ENCODE data around the gene PIAS4.

Gene PIAS4

DNA sequence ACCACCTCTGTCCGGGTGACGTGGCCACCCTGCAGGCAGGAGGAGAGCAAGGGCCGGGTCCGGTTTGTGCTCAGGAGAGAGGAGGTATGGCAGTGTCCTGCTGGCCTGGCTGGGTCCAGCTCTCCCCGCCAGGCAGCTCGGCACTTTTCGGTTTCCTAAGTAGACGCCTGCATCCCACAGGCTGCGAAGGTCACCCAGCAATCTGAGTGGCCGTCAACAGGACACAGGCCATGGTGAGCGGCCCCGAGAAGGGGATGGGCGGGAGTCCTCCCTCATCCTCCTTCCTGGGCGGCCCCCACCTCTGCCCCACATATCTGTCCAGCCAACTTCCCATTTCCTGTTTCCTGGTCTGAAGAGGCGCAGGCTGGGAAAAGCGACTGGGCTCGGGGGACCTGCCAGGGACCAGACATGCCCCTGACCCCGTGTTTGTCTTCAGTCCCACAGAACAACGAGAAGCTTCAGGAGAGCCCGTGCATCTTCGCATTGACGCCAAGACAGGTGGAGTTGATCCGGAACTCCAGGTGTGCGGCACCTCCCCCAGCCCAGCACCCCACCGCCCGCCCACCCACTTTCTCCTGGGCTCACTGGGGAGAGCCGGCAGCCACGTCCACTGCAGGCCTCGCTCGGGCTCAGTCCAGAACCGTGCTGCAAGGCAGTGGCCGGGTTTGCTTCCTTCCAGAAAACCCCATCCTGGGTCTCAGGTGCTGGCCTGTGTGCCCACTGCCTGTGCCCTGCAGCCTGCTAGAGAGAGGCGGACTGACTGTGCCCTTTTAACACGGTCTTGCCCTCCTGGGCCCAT, 16.3 kb downstream of the PIAS4 start:
- no peak for DNase-seq

DNA sequence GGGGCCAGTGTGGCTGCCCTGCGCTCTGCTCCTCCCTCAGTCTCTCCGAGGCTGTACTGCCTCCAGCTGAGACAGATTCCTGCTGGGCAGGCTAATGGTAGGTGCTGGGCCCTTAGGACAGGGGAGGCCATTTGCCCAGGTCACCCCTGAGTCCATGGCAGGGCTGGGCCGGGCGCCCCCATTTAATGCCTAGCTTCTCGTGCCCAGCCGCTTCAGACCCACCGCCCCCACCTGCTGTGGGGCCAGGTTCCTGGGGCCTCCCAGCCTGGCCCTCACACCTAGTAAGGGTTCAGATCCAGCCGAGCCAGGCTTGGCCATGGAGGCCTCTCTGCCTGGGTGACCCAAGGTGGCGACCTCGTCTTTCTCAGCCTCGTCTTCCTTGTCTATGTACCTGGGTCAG, 17.8 kb downstream of the PIAS4 start:
- DNase-seq: no peak

DNA sequence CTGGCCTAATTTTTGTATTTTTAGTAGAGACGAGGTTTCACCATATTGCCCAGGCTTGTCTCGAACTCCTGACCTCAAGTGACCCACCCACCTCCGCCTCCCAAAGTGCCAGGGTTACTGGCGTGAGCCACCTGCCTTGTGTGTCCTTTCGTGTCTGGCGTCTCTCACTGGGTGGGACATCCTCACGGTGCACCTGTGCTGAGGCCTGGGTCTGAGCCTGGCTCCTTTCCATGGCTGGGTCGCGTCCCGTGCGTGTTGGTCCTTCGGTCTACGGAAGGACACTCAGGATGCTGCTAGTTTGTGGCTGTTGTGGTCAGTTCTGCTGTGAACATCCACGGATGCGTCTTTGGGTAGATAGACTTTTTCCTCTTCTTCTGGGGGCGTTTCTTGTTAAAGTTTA, 19.6 kb downstream of the PIAS4 start:
- DNase-seq: no peak

DNA sequence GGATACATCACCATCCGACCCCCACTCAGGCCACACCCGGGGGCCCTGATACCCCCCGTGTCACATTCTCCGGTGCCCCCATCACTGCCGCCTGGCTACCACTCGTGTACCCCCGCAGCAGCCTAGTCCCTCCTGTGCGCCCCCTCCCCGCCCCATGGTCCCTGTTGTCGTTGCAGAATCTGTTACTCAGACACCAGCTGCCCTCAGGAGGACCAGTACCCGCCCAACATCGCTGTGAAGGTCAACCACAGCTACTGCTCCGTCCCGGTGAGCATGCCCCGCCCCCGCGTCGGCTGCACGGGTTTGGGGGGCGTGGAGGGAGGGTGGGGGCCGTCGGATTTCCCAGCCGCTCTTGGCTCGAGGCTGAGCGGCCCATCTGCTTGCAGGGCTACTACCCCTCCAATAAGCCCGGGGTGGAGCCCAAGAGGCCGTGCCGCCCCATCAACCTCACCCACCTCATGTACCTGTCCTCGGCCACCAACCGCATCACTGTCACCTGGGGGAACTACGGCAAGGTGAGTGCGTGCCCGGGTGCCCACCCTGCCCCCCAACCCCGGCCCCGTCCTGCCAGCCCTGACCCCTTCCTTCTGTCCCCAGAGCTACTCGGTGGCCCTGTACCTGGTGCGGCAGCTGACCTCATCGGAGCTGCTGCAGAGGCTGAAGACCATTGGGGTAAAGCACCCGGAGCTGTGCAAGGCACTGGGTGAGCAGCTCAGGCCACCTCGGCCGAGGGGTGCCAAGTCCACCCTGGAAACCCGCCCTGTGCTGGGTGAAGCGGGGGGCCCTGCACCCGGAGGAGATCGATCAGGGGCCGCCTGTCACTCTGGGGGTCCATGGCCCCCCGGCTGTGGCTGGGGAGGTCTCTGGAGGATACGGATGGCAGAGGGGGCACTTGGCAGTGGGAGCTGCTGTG, 21.1 kb downstream of the PIAS4 start:
- DNase-seq: no peak

DNA sequence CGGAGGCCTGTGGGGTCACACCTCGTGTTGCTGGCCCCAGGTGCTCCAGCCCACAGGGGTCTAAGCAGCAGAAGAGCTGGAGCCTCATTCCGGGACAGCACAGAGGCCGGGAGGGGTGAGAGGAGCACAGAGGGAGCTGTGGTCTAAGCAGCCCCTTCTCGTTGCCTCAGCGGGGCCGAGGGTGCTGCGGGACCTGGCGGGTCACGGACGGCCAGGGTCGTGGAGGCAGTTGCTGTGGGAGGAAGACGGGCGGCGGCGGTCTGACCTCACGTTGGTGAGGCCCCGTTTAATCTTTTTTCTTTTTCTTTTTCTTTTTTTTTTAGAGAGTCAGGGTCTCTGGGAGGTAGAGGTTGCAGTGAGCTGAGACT, 21.7 kb downstream of the PIAS4 start:
- DNase-seq: no peak

DNA sequence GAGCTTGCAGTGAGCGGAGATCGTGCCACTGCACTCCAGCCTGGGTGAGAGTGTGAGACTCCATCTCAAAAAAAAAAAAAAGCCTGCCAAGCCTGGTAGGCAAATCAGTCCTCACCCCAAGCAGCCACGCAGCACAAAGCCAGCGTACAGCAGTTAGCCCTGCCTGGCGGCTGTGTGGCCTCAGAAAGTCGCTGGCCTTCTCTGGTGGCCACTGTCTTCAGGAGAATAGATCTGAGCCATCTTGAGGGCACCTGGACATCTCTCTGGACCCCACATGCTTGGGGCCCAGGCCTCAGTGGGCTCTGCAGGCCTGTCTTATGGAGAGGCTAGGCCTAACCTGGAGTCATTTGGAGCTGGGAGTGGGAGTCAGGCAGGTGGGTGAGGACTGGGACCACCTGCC, 23.0 kb downstream of the PIAS4 start:
- no peak for DNase-seq

DNA sequence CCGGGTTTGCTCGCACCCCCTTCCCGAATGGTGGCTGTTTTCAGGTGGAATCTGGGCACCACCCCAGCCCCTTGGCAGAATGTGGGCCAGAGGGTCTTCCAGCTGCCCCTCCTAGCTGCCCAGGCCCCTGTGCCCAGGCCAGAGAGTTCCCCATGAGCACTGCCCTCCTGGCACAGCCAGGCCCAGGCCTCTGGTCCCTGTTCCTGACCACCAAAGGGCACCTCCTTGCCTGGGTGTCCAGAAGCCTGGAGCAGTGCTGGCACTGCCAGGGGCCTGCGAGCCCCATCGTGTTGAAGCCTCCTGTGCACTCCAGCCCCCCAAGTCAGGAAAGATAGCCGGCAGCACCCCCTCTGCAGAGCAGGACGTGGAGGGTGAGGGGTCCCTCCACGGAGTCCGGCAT, 23.4 kb downstream of the PIAS4 start:
- no peak for DNase-seq

DNA sequence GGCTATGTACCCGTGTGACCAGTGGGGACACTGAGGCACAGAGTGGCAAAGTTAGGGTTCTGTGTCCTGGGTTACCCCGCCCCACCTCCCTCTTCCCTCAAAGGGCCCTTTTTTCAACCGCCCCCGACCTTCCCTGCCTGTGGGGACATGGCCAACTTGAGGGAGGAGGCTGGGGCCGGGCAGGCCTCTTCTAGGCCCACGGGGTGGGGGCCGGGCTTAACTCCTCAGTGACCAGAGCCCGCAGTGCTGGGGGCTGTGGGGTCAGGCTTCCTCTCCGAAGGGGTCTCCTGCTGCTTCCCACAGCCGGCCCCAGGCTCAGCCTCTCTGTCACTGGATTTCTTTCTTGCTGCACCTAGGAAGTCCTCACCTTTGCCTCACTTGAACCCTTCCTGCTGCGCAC, 23.9 kb downstream of the PIAS4 start:
- DNase-seq: no peak

DNA sequence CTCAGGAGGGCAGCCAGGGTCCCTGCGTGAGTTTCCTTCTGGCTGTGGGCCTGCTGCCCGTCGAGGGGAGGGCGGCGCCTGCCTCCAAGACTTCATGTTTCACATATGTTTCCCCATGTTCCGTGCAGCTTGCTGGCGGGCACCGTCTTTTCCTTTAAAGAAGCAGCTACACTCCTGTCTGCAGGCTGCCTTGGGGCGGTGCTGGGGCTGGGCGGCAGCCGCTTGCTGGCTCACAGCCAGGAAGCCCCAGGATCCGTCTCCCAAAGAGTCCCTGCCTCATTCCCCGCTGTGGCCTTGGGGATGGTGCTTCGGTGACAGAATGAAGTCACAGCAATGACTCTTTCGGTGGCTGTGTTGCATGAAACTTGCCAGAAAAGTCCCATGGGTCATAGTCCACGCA, 24.9 kb downstream of the PIAS4 start:
- DNase-seq: no peak

DNA sequence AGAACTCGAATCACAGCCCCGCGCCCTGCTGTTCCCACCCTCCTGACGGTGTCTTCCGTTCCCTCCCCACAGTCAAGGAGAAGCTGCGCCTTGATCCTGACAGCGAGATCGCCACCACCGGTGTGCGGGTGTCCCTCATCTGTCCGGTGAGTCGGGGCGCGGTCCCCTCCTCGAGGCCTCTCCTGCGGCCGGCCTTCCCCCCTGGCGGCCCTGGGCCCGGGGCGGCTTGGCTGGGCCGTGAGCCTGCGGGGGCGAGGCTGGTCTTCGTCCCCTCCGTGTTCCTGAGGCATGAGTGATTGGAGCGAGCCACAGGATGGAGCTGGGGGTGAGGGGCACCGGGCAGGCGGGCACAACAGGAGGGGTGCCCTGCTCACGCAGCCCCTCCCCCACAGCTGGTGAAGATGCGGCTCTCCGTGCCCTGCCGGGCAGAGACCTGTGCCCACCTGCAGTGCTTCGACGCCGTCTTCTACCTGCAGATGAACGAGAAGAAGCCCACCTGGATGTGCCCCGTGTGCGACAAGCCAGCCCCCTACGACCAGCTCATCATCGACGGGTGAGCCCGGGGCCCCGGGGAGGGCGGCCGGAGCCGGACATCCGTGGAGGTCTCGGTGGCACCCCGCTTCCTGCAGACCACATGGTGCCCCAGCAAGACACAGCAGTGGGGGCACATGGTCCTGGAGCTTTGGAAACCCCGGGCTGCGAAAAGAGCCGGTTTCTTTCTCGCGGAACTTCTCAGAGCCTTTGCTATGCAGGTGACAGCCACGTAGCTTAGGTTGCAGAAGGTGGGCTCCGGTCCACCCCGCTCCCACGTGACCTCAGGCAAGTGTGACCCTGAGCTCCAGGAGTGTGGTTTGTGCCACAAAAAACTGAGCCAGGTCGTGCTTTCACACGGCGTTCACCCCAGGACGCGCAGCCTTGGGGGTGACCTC, 25.8 kb downstream of the PIAS4 start:
- DNase-seq: no peak

DNA sequence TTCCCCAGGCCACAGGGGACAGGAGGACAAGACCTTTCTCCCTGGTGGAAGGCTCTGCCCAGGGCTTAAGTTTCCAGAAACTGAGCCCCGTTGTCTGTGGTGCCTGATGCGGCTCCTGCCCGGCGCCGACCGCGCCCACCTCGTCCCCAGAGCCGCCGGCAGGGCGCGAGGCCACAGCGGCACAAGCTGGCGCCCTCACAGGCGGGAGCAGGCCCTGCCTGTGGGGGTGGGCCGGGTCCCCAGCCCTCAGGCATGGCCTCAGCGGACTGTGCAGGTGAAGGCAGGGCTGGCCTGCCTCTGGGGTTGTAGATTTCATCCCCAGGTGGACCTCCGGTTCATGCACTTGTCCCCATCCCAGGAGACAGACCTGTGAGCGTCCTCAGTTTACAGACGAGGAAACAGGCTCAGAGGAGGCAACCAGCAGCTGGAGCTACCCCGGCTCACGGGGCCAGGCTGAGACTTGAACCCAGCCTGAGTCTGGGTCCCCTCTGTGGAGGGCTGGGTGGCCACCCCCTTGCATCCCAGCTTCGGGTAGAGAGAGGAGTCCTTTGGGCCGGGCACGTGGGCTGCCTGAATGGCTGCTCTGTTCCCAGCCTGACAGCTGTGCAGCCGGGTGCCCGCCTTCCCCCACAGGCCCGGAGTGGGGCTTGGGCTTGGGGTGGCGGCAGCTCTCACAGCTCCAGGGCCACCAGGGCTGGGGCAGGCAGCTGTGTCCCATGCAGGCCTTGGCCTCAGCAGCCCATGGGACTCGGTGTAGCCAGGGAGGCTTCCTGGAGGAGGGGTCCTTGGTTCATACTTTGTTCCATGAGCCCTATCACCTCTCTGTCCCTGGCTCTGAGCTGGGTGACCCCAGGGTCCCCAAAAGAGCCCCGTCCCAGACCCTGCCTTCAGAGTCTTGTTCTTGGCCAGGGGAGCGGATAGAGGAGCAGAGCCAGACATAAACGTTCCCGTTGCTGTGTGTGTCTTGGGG, 26.8 kb downstream of the PIAS4 start:
- DNase-seq: no peak

DNA sequence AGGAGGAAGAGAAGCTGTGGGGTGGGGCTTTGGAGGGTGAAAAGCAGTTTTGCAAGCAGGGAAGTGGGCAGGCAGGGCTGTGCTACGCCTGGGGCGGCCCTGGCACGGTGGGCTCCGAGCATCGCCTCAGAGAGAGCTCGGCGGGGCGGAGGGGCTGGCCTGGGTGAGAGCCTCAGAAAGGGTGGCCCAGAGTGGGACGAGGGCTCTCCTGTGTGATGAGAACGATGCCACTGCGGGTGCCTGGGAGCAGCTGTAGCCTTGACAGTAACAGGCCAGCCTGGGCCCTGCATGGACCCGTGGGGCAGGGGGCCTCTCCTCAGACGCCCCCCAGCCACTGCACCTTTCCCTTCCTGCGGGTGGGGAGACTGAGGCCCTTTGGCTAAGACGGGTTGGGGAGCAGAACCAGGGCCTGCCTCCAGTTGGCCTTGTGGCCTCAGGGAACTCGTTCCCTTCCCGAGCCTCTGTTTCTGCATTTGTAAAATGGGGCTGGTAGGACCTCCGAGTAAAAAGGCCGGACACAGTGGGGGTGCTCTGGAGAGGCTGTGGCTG, 27.6 kb downstream of the PIAS4 start:
- no peak for DNase-seq

DNA sequence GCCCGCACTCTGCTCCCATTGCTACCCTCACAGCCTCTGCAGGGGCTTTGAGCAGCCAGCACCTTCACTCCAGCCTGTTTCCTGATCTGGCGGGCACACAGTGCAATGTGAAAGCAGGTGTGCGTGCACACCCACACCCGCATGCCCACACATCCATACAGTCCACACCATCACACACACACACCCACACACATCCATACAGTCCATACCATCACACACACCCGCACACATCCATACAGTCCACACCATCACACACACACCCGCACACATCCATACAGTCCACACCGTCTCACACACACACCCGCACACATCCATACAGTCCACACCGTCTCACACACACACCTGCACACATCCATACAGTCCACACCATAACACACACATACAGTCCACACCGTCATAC, 28.0 kb downstream of the PIAS4 start:
- no peak for DNase-seq

DNA sequence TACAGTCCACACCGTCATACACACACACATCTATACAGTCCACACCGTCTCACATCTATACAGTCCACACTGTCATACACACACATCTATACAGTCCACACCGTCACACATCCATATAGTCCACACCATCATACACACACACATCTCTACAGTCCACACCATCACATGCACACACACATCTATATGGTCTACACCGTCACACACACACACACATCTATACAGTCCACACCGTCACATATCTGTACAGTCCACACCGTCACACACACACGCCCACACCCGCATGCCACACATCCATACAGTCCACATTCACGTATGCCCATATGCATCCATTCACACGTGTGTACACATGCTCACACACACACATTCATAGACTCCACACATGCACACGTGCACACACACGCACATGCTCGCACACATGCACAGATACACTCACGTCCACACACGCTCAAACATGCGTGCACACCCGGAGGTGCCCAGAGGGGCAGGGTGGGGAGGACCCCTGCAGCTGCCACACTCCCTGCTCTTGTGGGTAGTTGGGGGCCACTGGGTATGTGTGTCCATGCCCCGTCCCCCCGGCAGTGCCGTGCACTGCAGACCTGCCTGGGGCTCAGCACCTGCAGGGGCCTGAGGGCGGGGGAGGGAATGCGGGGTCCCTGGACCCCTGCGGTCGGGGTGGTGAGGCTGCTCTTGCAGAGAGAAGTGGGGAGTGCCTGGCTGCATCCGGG, 29.2 kb downstream of the PIAS4 start:
- no peak for DNase-seq

DNA sequence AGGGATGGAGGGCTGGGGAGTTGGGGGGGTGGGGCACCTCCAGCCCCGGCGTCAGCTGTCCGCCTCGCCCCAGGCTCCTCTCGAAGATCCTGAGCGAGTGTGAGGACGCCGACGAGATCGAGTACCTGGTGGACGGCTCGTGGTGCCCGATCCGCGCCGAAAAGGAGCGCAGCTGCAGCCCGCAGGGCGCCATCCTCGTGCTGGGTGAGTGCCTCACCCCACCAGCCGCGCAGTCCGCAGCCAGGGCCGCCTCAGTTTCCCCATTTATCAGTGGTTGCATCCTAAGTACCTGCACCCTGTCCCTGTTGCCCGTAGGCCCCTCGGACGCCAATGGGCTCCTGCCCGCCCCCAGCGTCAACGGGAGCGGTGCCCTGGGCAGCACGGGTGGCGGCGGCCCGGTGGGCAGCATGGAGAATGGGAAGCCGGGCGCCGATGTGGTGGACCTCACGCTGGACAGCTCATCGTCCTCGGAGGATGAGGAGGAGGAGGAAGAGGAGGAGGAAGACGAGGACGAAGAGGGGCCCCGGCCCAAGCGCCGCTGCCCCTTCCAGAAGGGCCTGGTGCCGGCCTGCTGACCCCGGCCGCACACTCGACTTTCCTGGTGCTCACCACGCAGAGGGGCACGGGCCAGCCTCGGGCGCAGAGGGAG, 29.9 kb downstream of the PIAS4 start:
- DNase-seq: no peak

DNA sequence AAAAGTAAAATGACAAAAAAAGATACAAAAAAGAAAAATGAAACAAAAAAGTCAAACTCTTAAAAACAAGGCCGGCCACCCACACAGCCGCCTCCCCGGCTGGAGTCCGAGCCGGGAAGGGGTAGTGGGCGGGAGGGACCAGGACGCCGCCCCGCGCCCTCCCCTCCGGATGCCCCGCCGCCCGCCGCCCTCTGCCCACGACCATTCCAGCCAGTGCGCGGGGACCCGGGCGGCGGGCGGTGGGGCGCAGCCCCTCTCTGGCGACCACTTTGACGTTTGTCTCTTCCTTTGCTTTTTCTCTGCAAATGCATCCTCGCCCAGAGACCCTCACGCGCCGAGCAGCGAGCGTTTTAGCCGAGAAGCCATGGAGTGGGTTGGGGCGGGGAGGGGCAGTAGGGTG, 30.5 kb downstream of the PIAS4 start:
- no peak for DNase-seq

DNA sequence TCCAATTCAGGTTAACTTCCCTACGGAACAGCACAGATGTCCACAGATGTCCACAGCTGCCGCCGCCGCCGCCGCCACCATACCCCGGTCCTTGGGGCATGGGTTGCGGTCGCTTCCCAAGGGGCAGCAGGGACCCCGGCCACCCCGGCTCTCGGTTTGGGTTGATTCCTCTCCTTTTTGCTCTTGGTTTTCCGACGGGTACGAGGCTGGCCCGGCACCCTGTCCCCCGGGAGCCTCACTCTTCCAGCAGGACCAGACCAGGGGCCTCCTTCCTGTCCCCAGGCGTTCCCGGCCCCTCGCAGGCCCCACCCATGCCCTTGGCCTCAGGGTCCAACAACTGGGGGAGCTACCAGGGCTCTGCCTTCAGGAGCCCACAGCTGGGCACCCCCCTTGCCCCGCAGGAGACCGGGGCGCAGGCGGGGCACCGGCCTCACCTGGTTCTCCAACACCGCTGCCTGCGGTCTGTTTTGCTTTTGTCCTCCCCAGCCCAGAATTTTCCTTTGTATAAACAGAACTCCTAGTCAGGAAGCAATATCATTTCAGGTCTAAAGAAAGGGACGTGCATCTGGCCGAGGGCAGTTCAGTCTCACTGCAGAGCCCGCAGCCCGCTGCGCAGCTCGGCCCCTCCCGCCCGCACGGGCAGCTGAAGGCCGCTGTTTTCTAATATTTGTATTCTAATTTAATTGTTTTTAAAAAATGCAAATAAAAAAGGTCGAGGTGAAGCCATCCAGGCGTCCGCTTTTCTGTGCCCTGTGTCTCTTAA, 31.3 kb downstream of the PIAS4 start:
- no peak for DNase-seq

DNA sequence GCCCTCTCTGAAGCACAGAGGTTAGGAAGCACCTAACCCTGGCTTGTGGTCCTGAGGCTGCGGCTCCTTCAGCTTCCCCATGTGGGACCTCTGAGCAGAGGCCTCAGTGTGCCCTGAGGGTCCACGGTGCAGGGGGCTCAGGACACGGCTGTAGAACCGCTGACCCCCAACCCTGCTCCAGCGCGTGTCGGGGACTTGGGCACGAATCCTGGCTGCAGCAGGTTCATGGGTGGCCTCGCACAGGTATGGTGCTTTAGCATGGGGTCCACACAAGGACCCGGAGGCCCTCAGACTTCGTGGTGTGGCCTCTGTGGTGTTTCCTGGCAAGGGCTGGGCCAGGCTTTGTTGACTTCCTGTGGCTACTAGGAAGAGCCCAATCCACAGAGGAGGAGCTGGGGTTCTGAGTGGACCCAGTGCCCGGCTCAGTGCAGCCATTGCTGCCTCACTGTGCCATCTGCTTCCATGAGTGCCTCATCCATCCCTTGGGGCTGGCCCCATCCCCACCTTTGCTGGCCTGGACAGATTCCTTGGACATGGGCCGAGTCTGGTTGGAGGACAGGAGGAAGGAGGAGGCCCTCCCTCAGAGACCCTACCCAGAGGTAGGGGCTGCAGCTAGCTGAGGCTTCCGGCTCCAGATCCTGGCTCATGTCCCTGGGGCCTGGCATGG, 34.7 kb downstream of the PIAS4 start:
- DNase-seq: no peak

DNA sequence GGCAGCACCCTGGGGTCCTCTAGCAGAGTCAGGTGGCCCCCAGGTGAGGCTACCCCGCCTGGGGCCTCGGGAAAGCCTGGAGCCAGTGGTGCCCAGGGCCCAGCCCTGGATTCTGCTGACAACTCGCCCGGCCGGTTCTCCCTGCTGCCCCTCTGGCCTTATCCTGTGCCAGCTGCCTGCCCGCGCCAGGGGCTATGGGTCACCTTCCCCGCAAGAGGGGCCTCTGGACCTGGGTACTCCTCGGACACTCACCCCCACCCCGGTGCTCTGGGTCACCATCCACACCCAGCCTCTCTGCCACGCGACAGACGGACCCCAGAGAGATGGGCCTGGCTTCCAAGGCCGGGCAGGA, 35.2 kb downstream of the PIAS4 start:
- no peak for DNase-seq
